Measurements from ENCODE around the gene LRRC45. TPM values are rescaled to one million over a fixed set of nuclear protein-coding genes. Genes with fewer than 3 reads are reported as not detected.
A peak's percentile ranks its signal among the peaks of the same experiment; 100 is the strongest.
"Not testable (repeated sequence)": the region's sequence is repeated elsewhere in the genome, so short reads cannot be mapped to it uniquely, and the experiment has no call there.

LRRC45 gene
- total RNA-seq = 10 to 100 TPM in 1 of 2 donors, 1 to 10 TPM in 1; 8.2 to 16.9 TPM
- polyA plus RNA-seq (ENCODE audit: insufficient read length in 2 of 2) = 10 to 100 TPM; 22.1 to 26.4 TPM
- long read RNA-seq, donor 1, partial matches to known transcripts = 0 of 2 reads
- long read RNA-seq, donor 1, other reads (novel, unspliced or antisense) = 0 of 2 reads
- long read RNA-seq, donor 2, partial matches to known transcripts = 0 of 3 reads
- long read RNA-seq, donor 2, other reads (novel, unspliced or antisense) = 0 of 3 reads
- long read RNA-seq, donor 3, partial matches to known transcripts = 0 of 3 reads
- long read RNA-seq, donor 3, other reads (novel, unspliced or antisense) = 0 of 3 reads
- long read RNA-seq, donor 4, partial matches to known transcripts = 0 of 1 reads
- long read RNA-seq, donor 4, other reads (novel, unspliced or antisense) = 0 of 1 reads

DNA sequence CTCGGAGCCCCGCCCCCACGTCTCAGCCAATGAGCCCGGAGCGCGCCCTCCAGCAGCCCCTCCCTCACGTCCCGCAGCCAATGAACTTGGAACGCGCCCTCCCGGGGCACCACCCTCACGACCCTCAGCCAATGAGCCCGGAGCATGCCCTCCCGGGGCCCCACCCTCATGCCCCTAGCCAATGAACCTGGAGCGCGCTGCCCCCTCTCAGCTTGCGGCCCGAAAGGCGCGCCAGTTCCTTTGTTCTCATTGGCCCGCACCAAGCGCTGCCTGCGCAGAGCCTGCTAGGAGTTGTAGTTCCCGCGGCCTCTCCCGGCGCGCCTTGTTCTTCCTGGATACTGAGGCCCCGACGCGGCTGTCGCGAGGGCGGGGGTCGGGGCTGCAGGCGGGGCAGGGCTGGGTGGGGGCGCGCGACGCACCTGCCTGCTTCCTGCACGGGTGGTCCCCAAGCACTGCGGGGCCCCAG lies at the start of gene LRRC45:
Gene LRRC45 (plus strand): TSS at position 325 of the 466 bp plus-strand sequence. CDS start 339 bp downstream, outside the sequence.
- no peak within 1 kb of the TSS for H3K27ac ChIP-seq (ENCODE audit: low read depth, low read length)
- peaks cover 71% of the 10 kb centered on the region for H3K36me3 ChIP-seq (ENCODE audit: control insufficient read depth, insufficient read depth, low read length)
- no peaks in the 10 kb centered on the region for H3K9me3 ChIP-seq (ENCODE audit: control insufficient read depth, insufficient read depth, low read length)
- 0% methylated on average over 40 of the region's 42 CpGs for WGBS (ENCODE audit: insufficient coverage)
- H3K4me3 ChIP-seq (ENCODE audit: low read depth, low read length) = peak within 1 kb of the TSS; percentile 73
- H3K4me1 ChIP-seq (ENCODE audit: control insufficient read depth, insufficient read depth, low read length) = peaks cover 51% of the 10 kb centered on the region
- DNase-seq (ENCODE audit: low read depth in 4 of 6, low spot score in 6 of 6) = peak; percentile 91 to 100 (median 99)
- no peaks in the 10 kb centered on the region for H3K27me3 ChIP-seq (ENCODE audit: control insufficient read depth, insufficient read depth, low read length)

DNA sequence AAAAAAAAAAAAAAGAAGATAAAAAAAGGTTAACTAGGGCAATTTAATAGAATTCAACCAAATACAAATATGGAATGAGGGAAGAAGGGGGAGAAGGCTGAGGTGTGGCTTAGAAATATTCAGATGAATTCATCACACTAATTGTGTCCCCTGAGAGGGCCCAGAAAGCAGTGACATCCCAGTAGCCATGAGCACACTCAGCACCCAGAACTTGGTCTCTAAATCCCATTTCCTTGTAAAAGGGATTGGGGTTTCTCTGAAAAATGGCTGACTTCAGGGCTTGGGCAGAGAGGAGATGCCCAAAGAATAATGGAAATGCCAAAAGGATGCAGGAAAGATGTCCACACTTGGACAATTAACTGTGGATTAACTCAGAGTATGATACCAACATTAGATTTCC lies 49.7 kb upstream of the LRRC45 start:
- Histone ChIP-seq H3K9me3 (ENCODE audit: control insufficient read depth, insufficient read depth, low read length) (no peaks in the 10 kb centered on the region), H3K4me3 (ENCODE audit: low read depth, low read length) (no peak overlapping the region), H3K36me3 (ENCODE audit: control insufficient read depth, insufficient read depth, low read length) (peaks cover under 1% of the 10 kb centered on the region), H3K27me3 (ENCODE audit: control insufficient read depth, insufficient read depth, low read length) (no peaks in the 10 kb centered on the region), H3K27ac (ENCODE audit: low read depth, low read length) (no peak overlapping the region), H3K4me1 (ENCODE audit: control insufficient read depth, insufficient read depth, low read length) (peaks cover 20% of the 10 kb centered on the region)
- DNase-seq (ENCODE audit: low read depth in 4 of 6, low spot score in 6 of 6) = no peak

DNA sequence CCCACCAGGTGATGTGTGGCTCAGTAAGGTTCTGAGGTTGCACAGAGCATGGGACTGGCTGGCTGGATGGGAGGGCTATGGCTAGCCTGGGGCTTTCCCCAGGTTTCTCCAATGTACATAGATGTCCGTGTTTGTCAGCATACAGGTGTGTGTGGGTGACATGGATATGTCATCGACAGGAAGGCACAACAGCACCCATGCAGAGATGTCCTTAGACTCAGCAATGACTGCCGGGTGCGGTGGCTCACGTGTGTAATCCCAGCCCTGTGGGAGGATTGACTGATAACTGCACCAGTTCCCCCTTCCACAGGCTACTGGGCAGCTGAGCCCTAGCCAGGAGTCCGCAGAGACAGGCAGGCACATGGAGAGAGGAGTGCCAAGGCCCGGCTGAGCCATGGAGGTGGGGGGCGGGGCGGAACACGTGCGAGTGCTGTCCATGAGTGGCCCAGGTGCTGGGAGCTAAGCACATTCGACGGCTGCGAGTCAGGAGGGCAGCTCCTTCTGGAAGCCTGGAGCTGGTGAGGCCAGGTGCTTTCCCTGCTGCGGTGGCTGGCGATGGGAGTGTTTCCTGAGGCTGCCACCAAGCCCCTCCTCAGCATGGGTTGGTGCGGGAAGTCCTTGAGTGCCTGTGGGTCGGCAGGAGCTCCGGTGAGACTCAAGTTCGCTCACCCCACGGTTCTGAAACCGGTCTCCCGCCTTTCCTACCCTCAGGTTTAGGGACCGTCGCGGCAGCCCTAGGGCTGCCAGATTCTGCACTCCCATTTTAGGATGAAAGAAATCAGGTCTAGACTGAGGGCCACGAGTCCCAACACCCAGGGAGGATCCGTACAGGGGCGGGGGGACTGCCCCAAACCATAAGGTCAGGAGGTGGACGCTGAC lies 46.5 kb upstream of the LRRC45 start:
- Histone ChIP-seq H3K9me3 (ENCODE audit: control insufficient read depth, insufficient read depth, low read length) (no peaks in the 10 kb centered on the region), H3K27ac (ENCODE audit: low read depth, low read length) (no peak overlapping the region), H3K36me3 (ENCODE audit: control insufficient read depth, insufficient read depth, low read length) (peaks cover 24% of the 10 kb centered on the region), H3K4me1 (ENCODE audit: control insufficient read depth, insufficient read depth, low read length) (peaks cover 24% of the 10 kb centered on the region), H3K27me3 (ENCODE audit: control insufficient read depth, insufficient read depth, low read length) (no peaks in the 10 kb centered on the region), H3K4me3 (ENCODE audit: low read depth, low read length) (peak overlapping the region; percentile 60)
- WGBS (ENCODE audit: insufficient coverage) = 24% methylated on average over 30 of the region's 30 CpGs
- DNase-seq (ENCODE audit: low read depth in 4 of 6, low spot score in 6 of 6) = no peak

DNA sequence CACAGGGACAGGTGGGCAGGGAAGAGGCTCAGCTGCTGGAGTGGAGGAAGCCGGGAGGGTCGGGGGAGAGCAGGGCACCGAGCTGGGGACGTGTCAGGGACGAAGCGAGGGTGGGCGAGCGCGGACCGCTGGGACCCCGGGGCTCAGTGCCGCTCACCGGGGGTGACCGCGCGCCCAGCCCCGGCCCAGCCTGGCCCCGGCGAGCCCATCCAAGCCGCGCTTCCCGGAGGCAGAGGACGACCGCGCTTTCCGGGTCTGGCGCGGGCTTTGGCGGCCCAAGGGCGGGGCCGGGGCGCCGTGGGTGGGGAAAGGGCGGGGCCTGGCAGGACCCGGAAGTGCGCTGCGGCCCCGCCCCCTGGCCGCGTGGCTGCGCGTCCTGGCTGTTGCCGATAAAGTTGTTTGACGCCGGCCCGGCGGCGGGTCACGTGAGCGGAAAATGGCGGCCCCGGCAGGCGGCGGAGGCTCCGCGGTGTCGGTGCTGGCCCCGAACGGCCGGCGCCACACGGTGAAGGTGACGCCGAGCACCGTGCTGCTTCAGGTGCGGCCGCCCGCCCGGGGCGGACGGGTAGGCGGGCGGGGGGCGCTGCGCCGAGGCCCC lies 45.8 kb upstream of the LRRC45 start, which contains the start of gene ASPSCR1:
Gene ASPSCR1 (plus strand): TSS at position 419 of the 598 bp plus-strand sequence. CDS start 18 bp downstream, at position 437.
- H3K4me3 ChIP-seq (ENCODE audit: low read depth, low read length) = peak within 1 kb of the TSS; percentile 64
- no peaks in the 10 kb centered on the region for H3K9me3 ChIP-seq (ENCODE audit: control insufficient read depth, insufficient read depth, low read length)
- H3K4me1 ChIP-seq (ENCODE audit: control insufficient read depth, insufficient read depth, low read length) = peaks cover 24% of the 10 kb centered on the region
- H3K27me3 ChIP-seq (ENCODE audit: control insufficient read depth, insufficient read depth, low read length) = no peaks in the 10 kb centered on the region
- peak; percentile 67 to 97 (median 88) for DNase-seq (ENCODE audit: low read depth in 4 of 6, low spot score in 6 of 6)
- H3K27ac ChIP-seq (ENCODE audit: low read depth, low read length) = peak within 1 kb of the TSS; percentile 33
- WGBS (ENCODE audit: insufficient coverage) = 0% methylated on average over 76 of the region's 76 CpGs
- H3K36me3 ChIP-seq (ENCODE audit: control insufficient read depth, insufficient read depth, low read length) = peaks cover 28% of the 10 kb centered on the region

- H3K27me3 ChIP-seq (ENCODE audit: control insufficient read depth, insufficient read depth, low read length) = no peaks in the 10 kb centered on the region
- peaks cover 42% of the 10 kb centered on the region for H3K36me3 ChIP-seq (ENCODE audit: control insufficient read depth, insufficient read depth, low read length)
- H3K27ac ChIP-seq (ENCODE audit: low read depth, low read length) = no peak overlapping the region
- WGBS (ENCODE audit: insufficient coverage) = 87% methylated on average over 21 of the region's 27 CpGs
- DNase-seq (ENCODE audit: low read depth in 4 of 6, low spot score in 6 of 6) = no peak
- peaks cover 24% of the 10 kb centered on the region for H3K4me1 ChIP-seq (ENCODE audit: control insufficient read depth, insufficient read depth, low read length)
- H3K9me3 ChIP-seq (ENCODE audit: control insufficient read depth, insufficient read depth, low read length) = no peaks in the 10 kb centered on the region
- H3K4me3 ChIP-seq (ENCODE audit: low read depth, low read length) = no peak overlapping the region
These were observed 44.4 kb upstream of the LRRC45 start for GRCh38 chr17:81978524-81979298.

DNA sequence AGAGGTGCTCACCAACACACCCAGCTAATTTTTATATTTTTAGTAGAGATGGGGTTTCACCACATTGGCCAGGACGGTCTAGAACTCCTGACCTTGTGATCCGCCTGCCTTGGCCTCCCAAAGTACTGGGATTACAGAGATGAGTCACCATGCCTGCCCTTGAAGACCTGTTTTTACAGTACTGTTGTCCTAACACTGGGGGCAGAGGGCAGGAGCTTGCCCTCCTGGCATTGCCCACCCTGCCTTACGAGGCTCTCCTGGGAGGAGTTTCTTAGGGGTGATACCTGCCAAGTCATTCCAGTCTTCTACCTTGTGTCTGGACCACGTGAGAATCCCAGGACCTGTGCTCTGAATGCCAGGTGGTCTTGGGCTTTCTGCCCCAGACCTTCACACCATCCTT lies 43.0 kb upstream of the LRRC45 start:
- no peak for DNase-seq (ENCODE audit: low read depth in 4 of 6, low spot score in 6 of 6)
- no peaks in the 10 kb centered on the region for H3K27me3 ChIP-seq (ENCODE audit: control insufficient read depth, insufficient read depth, low read length)
- no peak overlapping the region for H3K4me3 ChIP-seq (ENCODE audit: low read depth, low read length)
- H3K36me3 ChIP-seq (ENCODE audit: control insufficient read depth, insufficient read depth, low read length) = peaks cover 56% of the 10 kb centered on the region
- H3K9me3 ChIP-seq (ENCODE audit: control insufficient read depth, insufficient read depth, low read length) = no peaks in the 10 kb centered on the region
- WGBS (ENCODE audit: insufficient coverage) = 100% methylated on average over 3 of the region's 4 CpGs
- H3K27ac ChIP-seq (ENCODE audit: low read depth, low read length) = no peak overlapping the region
- peaks cover 24% of the 10 kb centered on the region for H3K4me1 ChIP-seq (ENCODE audit: control insufficient read depth, insufficient read depth, low read length)

DNA sequence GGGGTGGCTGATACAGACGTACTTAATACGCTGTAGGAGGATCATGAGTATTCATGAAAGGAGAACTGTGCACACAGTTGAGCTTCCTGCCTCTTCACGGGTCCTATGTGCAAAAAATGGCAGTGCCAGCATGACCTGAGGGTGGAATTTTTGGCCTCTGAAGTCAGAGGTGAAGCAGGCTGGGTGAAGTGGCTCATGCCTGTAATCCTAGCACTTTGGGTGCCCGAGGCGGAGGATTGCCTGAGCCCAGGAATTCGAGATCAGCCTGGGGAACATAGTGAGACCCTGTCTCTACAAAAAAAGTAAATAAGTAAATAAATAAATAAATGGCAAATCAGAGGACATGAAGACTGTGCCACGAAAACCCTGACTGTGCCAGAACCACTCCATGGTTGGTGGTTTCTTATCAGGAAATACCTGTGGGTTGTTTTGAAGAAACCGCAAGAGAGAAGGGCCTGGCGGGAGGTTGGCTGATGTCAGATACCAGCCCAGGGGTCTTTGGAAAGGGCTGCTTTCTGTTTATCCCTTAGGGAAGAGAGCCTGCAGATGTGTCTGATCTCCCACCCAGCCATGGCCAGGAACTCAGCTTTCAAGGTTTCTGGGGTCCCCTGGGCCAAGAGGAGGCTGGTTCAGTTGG lies 42.3 kb upstream of the LRRC45 start:
- DNase-seq (ENCODE audit: low read depth in 4 of 6, low spot score in 6 of 6) = no peak
- Histone ChIP-seq H3K36me3 (ENCODE audit: control insufficient read depth, insufficient read depth, low read length) (peaks cover 63% of the 10 kb centered on the region), H3K9me3 (ENCODE audit: control insufficient read depth, insufficient read depth, low read length) (no peaks in the 10 kb centered on the region), H3K27me3 (ENCODE audit: control insufficient read depth, insufficient read depth, low read length) (no peaks in the 10 kb centered on the region), H3K4me1 (ENCODE audit: control insufficient read depth, insufficient read depth, low read length) (peaks cover 24% of the 10 kb centered on the region), H3K27ac (ENCODE audit: low read depth, low read length) (no peak overlapping the region), H3K4me3 (ENCODE audit: low read depth, low read length) (no peak overlapping the region)
- WGBS (ENCODE audit: insufficient coverage) = 86% methylated on average over 6 of the region's 9 CpGs

- DNase-seq (ENCODE audit: low read depth in 4 of 6, low spot score in 6 of 6); H3K27ac ChIP-seq (ENCODE audit: low read depth, low read length); H3K4me3 ChIP-seq (ENCODE audit: low read depth, low read length); H3K9me3 ChIP-seq (ENCODE audit: control insufficient read depth, insufficient read depth, low read length); H3K27me3 ChIP-seq (ENCODE audit: control insufficient read depth, insufficient read depth, low read length): not testable (repeated sequence)
- peaks cover 19% of the 10 kb centered on the region for H3K4me1 ChIP-seq (ENCODE audit: control insufficient read depth, insufficient read depth, low read length)
- 94% methylated on average over 12 of the region's 12 CpGs for WGBS (ENCODE audit: insufficient coverage)
- peaks cover 70% of the 10 kb centered on the region for H3K36me3 ChIP-seq (ENCODE audit: control insufficient read depth, insufficient read depth, low read length)
These were observed 41.6 kb upstream of the LRRC45 start for GRCh38 chr17:81981511-81981910.
